SK-N-SH (cell line): ENCODE data around the gene RAB30.

ENCODE experiments used
- EP300 ChIP-seq, 2 experiments: IDR thresholded peaks; 2 replicates each; pipeline versions ENCODE4 v1.4.0 to v1.6.1; 2012; ENCODE audit warnings: borderline replicate concordance in 1 of 2, low read depth in 1 of 2, low read length in 1 of 2
- JUND ChIP-seq: IDR thresholded peaks from 2 replicates; pipeline ENCODE4 v1.4.0; 2012
- NRF1 ChIP-seq: IDR thresholded peaks from 2 replicates; pipeline ENCODE4 v1.6.1; 2012; ENCODE audit warnings: low read depth, mild to moderate bottlenecking, low read length
- RAD21 ChIP-seq: IDR thresholded peaks from 2 replicates; pipeline ENCODE4 v1.6.1; 2012; ENCODE audit warnings: mild to moderate bottlenecking, low read length
- SIN3A ChIP-seq: IDR thresholded peaks from 2 replicates; pipeline ENCODE4 v1.6.1; 2012; ENCODE audit warnings: low read depth, mild to moderate bottlenecking, low read length, moderate library complexity, borderline replicate concordance
- TCF12 ChIP-seq: IDR thresholded peaks from 2 replicates; pipeline ENCODE4 v1.4.0; 2012
- TF ChIP-seq, protein P1 (sequence below): fragments of 200-600 bp; sonication (generic); IDR thresholded peaks from 2 replicates; pipeline ENCODE4 v1.6.1; 2017; ENCODE audit warnings: antibody characterized with exemption, mild to moderate bottlenecking, moderate library complexity
- TF ChIP-seq, protein P2 (sequence below): IDR thresholded peaks from 2 replicates; pipeline ENCODE4 v1.4.0; 2012; ENCODE audit warnings: low read depth, borderline replicate concordance
- TF ChIP-seq, protein P3 (sequence below): IDR thresholded peaks from 2 replicates; pipeline ENCODE4 v1.4.0; 2012; ENCODE audit warnings: low read depth

DNA sequence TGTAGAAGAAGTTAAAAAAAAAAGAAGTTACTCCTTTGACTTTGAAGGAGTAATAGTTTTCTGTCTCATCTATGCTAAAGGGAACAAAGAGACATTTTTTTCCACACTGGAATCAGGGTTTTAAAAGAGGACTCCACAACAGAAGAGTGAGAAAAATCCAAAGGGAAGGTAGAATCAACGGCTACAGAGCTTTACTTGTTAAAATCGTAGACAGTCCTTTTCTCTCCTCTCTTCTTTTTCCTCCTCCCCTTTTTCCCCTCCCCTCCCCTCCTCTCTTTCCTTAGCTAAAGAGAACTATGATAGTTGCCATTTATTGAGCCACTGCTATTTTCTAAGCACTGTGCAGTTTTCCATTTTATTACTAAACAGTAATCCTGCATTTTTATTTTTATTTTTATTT is 141.0 kb downstream of the RAB30 start:
- TF ChIP-seq, protein P1, sequence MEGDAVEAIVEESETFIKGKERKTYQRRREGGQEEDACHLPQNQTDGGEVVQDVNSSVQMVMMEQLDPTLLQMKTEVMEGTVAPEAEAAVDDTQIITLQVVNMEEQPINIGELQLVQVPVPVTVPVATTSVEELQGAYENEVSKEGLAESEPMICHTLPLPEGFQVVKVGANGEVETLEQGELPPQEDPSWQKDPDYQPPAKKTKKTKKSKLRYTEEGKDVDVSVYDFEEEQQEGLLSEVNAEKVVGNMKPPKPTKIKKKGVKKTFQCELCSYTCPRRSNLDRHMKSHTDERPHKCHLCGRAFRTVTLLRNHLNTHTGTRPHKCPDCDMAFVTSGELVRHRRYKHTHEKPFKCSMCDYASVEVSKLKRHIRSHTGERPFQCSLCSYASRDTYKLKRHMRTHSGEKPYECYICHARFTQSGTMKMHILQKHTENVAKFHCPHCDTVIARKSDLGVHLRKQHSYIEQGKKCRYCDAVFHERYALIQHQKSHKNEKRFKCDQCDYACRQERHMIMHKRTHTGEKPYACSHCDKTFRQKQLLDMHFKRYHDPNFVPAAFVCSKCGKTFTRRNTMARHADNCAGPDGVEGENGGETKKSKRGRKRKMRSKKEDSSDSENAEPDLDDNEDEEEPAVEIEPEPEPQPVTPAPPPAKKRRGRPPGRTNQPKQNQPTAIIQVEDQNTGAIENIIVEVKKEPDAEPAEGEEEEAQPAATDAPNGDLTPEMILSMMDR: no peak
- TF ChIP-seq, protein P2, sequence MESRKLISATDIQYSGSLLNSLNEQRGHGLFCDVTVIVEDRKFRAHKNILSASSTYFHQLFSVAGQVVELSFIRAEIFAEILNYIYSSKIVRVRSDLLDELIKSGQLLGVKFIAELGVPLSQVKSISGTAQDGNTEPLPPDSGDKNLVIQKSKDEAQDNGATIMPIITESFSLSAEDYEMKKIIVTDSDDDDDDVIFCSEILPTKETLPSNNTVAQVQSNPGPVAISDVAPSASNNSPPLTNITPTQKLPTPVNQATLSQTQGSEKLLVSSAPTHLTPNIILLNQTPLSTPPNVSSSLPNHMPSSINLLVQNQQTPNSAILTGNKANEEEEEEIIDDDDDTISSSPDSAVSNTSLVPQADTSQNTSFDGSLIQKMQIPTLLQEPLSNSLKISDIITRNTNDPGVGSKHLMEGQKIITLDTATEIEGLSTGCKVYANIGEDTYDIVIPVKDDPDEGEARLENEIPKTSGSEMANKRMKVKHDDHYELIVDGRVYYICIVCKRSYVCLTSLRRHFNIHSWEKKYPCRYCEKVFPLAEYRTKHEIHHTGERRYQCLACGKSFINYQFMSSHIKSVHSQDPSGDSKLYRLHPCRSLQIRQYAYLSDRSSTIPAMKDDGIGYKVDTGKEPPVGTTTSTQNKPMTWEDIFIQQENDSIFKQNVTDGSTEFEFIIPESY: no peak
- no peak for TF ChIP-seq TCF12
- TF ChIP-seq, protein P3, sequence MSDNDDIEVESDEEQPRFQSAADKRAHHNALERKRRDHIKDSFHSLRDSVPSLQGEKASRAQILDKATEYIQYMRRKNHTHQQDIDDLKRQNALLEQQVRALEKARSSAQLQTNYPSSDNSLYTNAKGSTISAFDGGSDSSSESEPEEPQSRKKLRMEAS: no peak
- no peak for TF ChIP-seq RAD21
- no peak for TF ChIP-seq EP300 (IDR thresholded peaks at IDR 0.05; ENCODE audit: borderline replicate concordance in 1 of 2, low read depth in 1 of 2, low read length in 1 of 2)
- no peak for TF ChIP-seq SIN3A
- TF ChIP-seq JUND: no peak
- TF ChIP-seq NRF1: no peak
